ENCODE results near the gene SIM2. TPM values are rescaled to one million over a fixed set of nuclear protein-coding genes. Genes with fewer than 3 reads are reported as not detected.
A peak's percentile ranks its signal among the peaks of the same experiment; 100 is the strongest.

The SIM2 gene
- total and polyA plus RNA-seq, 2 experiments from 2014 or later: 0.14 TPM; not detected in 1

- WGBS, 2 experiments (ENCODE audit: low coverage in 1 of 2, low lambda C conversion rate in 2 of 2, missing lambda C conversion rate in 2 of 2): 6 to 10% methylated on average over 22 to 50 of the region's 55 CpGs
- Histone ChIP-seq H3K36me3 (ENCODE audit: low read depth) (no peaks in the 10 kb centered on the region), H3K4me3 (no peak overlapping the region), H3K9me2 (ENCODE audit: insufficient read depth) (no peaks in the 10 kb centered on the region), H3K9me3 (ENCODE audit: low read depth) (no peaks in the 10 kb centered on the region), H3F3A (ENCODE audit: insufficient read depth) (no peaks in the 10 kb centered on the region), H3K79me2 (ENCODE audit: insufficient read depth) (no peaks in the 10 kb centered on the region), H3K4me2 (ENCODE audit: unreplicated experiment) (no peak overlapping the region), H2AFZ (no peak overlapping the region), H3K27ac (no peak overlapping the region), H3K4me1 (ENCODE audit: insufficient read depth) (no peaks in the 10 kb centered on the region), H3K27me3 (replicated peaks; ENCODE audit: insufficient read depth) (peaks cover 97% of the 10 kb centered on the region), H4K20me1 (ENCODE audit: insufficient read depth) (no peaks in the 10 kb centered on the region), H3K9ac (no peak overlapping the region)
- in situ Hi-C loops (cut with MboI): no loop called here
- DNase-seq: no peak
- TF ChIP-seq EZH2 (IDR thresholded peaks at IDR 0.05; ENCODE audit: insufficient read depth, poor library complexity, severe bottlenecking) (no peak), EZH2phosphoT487 (IDR thresholded peaks at IDR 0.05; ENCODE audit: insufficient read depth, low read depth) (0 out of 2 replicates have a peak, but pooled peaks have one; percentile 83)
Measured at GRCh38 chr21:36709030-36709867, 10.3 kb downstream of the SIM2 start.

GRCh38 chr21:36709868-36710728 lies 11.2 kb downstream of the SIM2 start:
- Histone ChIP-seq H3K79me2 (ENCODE audit: insufficient read depth) (no peaks in the 10 kb centered on the region), H3F3A (ENCODE audit: insufficient read depth) (no peaks in the 10 kb centered on the region), H3K9me3 (ENCODE audit: low read depth) (no peaks in the 10 kb centered on the region), H3K27me3 (replicated peaks; ENCODE audit: insufficient read depth) (peaks cover 97% of the 10 kb centered on the region), H3K27ac (no peak overlapping the region), H3K36me3 (ENCODE audit: low read depth) (no peaks in the 10 kb centered on the region), H3K4me2 (ENCODE audit: unreplicated experiment) (no peak overlapping the region), H3K4me1 (ENCODE audit: insufficient read depth) (no peaks in the 10 kb centered on the region), H3K4me3 (no peak overlapping the region), H3K9ac (no peak overlapping the region), H2AFZ (no peak overlapping the region), H3K9me2 (ENCODE audit: insufficient read depth) (no peaks in the 10 kb centered on the region), H4K20me1 (ENCODE audit: insufficient read depth) (no peaks in the 10 kb centered on the region)
- DNase-seq: no peak
- 12 to 17% methylated on average over 38 of the region's 38 CpGs for whole genome bisulfite sequencing, 2 experiments (ENCODE audit: low coverage in 1 of 2, low lambda C conversion rate in 2 of 2, missing lambda C conversion rate in 2 of 2)
- in situ Hi-C loops (cut with MboI): no loop called here
- peak; percentile 64; the same call in 1 of the 2 replicates for TF ChIP-seq EZH2phosphoT487 (IDR thresholded peaks at IDR 0.05; ENCODE audit: insufficient read depth, low read depth)
- peak; percentile 92 for TF ChIP-seq EZH2 (IDR thresholded peaks at IDR 0.05; ENCODE audit: insufficient read depth, poor library complexity, severe bottlenecking)

- no peak for DNase-seq
- Histone ChIP-seq H3K27me3 (replicated peaks; ENCODE audit: insufficient read depth) (peaks cover 97% of the 10 kb centered on the region), H3K4me2 (ENCODE audit: unreplicated experiment) (no peak overlapping the region), H2AFZ (no peak overlapping the region), H3K4me3 (no peak overlapping the region), H3K9ac (no peak overlapping the region), H3K9me3 (ENCODE audit: low read depth) (no peaks in the 10 kb centered on the region), H3K9me2 (ENCODE audit: insufficient read depth) (no peaks in the 10 kb centered on the region), H3F3A (ENCODE audit: insufficient read depth) (no peaks in the 10 kb centered on the region), H4K20me1 (ENCODE audit: insufficient read depth) (no peaks in the 10 kb centered on the region), H3K36me3 (ENCODE audit: low read depth) (no peaks in the 10 kb centered on the region), H3K79me2 (ENCODE audit: insufficient read depth) (no peaks in the 10 kb centered on the region), H3K4me1 (ENCODE audit: insufficient read depth) (no peaks in the 10 kb centered on the region), H3K27ac (no peak overlapping the region)
- in situ Hi-C loops (cut with MboI): no loop called here
- no peak for TF ChIP-seq EZH2phosphoT487 (IDR thresholded peaks at IDR 0.05; ENCODE audit: insufficient read depth, low read depth)
- TF ChIP-seq EZH2 (IDR thresholded peaks at IDR 0.05; ENCODE audit: insufficient read depth, poor library complexity, severe bottlenecking): peak; percentile 2
- 14 to 18% methylated on average over 13 of the region's 13 CpGs for WGBS, 2 experiments (ENCODE audit: low coverage in 1 of 2, low lambda C conversion rate in 2 of 2, missing lambda C conversion rate in 2 of 2)
Measured at GRCh38 chr21:36710729-36711048, 11.8 kb downstream of the SIM2 start.

DNA sequence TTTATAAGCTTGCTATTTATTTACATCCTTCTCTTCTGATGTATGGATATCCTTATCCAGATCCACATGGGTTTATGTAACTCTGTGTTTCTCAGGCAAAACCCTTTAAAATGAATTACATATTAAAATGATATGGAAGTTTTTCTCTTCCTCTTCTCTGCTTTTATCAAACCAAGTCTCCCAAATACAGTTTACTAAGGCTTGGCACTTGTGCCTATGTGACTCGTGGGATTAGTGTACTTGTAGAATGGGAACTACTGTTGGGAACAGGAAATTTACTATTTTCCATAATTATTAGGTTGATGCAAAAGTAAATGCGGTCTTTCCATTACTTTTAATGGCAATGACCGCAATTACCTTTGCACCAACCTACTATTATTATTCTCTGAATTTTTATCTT lies 14.8 kb downstream of the SIM2 start:
- TF ChIP-seq EZH2phosphoT487 (IDR thresholded peaks at IDR 0.05; ENCODE audit: insufficient read depth, low read depth) (no peak), EZH2 (IDR thresholded peaks at IDR 0.05; ENCODE audit: insufficient read depth, poor library complexity, severe bottlenecking) (no peak)
- Histone ChIP-seq H3K36me3 (ENCODE audit: low read depth) (no peaks in the 10 kb centered on the region), H3K4me1 (ENCODE audit: insufficient read depth) (no peaks in the 10 kb centered on the region), H3K4me3 (no peak overlapping the region), H3K9ac (no peak overlapping the region), H3F3A (ENCODE audit: insufficient read depth) (no peaks in the 10 kb centered on the region), H3K27ac (no peak overlapping the region), H3K9me3 (ENCODE audit: low read depth) (no peaks in the 10 kb centered on the region), H3K79me2 (ENCODE audit: insufficient read depth) (no peaks in the 10 kb centered on the region), H2AFZ (no peak overlapping the region), H3K4me2 (ENCODE audit: unreplicated experiment) (no peak overlapping the region), H3K9me2 (ENCODE audit: insufficient read depth) (no peaks in the 10 kb centered on the region), H4K20me1 (ENCODE audit: insufficient read depth) (no peaks in the 10 kb centered on the region), H3K27me3 (replicated peaks; ENCODE audit: insufficient read depth) (peaks cover 86% of the 10 kb centered on the region)
- no peak for DNase-seq
- 49 to 52% methylated on average over 3 of the region's 3 CpGs for WGBS, 2 experiments (ENCODE audit: low coverage in 1 of 2, low lambda C conversion rate in 2 of 2, missing lambda C conversion rate in 2 of 2)
- in situ Hi-C loops (cut with MboI): no loop called here

Data from GM23248 (cell line).